ENCODE results near the gene APBA1.
"Not testable (repeated sequence)": the region's sequence is repeated elsewhere in the genome, so short reads cannot be mapped to it uniquely, and the experiment has no call there.

The APBA1 gene

DNA sequence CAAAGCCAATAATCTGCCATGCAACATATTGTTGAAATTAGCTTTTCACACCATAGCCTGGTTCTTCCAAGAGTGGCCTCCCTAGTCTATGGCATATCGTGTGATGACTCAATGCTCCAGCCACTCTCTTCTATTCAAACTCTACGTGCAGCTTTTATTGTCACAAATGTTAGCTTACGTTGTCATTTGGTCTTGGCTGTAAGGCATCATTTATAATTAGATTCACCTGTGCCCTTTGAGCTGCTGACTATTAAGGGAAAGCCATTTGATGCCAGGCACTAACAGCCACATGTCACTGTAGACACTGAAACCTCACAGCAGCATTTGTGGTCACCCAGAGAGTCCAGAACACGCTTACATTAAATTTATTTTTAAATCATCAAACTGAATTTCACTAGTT, 66.8 kb downstream of the APBA1 start:
- DNase-seq (ENCODE audit: low read depth in 2 of 2), result no peak

GRCh38 chr9:69604568-69605219, 67.5 kb downstream of the APBA1 start:
- no peak for DNase-seq (ENCODE audit: low read depth in 2 of 2)

DNA sequence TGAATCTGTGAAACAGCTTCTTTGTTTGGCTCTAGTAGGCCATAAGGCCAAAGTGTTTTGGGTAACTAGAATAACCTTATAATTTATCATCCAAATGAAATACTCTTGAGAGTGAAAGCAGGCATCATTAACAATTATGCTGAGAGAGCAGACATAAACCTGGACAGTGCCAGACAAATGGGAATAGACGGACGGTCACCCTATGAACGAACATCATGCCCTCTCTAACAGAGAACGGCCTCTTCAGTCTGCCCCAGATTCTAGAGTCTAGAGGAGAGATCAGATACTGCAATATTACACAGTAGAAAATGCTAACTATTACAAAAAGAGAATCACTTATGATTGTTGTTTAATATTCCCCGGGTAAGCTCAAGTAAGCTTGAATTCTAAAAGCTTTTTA, 68.5 kb downstream of the APBA1 start:
- DNase-seq (ENCODE audit: low read depth in 2 of 2), result no peak

DNA sequence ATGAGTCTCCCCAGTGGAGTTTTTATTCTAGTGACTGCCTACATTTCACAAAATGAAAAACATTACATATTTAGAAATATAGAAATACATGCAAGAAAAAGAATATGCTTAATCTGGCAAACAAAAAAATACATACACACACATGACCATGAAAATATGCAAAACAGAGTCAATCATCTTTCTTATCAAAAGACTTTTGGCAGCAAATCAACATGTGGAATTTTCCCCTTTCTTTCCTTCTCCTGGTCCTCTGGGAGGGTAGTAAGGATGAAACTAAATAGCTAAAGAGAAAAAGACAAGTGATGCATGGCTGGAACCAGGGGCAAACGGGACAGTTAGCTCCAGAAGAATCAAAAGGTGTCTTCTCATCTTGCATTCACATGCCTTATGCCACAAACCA, 69.4 kb downstream of the APBA1 start:
- no peak for DNase-seq (ENCODE audit: low read depth in 2 of 2)

DNA sequence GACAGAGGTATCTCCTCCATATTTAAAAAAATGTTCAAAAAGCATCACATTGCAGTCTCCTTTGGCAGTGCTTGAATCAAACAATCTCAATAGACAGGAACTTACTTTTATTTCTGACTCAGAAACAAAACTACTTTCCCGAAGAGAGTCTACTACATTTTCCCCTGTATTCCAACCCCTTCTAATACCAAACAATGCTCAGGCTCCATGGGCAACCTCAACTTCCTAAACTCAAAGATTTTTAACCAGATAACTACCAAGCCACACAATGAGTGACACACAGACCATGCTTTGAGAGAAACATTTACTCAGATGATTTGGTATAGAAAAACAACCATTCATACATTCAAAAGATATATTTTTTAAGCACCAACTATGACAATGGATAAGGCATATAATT, 70.5 kb downstream of the APBA1 start:
- no peak for DNase-seq (ENCODE audit: low read depth in 2 of 2)

DNA sequence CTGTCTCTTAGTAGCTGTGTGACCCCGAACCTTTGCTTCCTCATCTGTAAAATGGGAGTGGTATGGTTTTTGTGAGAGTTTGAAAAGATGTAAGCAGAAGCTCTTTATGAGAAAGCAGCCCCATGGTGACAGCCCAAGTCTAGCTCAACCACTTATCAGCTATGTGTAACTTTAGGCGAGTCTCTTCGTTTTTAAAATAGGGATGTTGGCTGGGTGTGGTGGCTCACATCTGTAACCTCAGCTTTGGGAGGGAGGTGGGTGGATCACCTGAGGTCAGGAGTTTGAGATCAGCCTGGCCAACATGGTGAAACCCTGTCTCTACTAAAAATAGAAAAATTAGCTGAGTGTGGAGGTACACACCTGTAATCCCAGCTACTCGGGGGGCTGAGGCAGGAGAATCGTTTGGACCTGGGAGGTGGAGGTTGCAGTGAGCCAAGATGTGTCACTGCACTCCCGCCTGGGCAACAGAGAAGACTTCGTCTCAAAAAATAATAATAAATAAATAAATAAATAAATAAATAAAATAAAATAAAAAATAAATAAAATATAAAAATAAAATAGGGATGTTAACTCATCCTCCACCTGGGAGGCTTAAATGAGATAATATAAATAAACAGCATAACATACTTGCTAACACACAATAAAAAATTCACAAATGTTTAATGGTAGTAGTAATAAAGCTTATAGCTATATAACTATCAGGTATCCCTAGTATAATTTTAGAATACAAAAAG, 71.7 kb downstream of the APBA1 start:
- DNase-seq (ENCODE audit: low read depth in 2 of 2), result no peak

- no peak for DNase-seq (ENCODE audit: low read depth in 2 of 2)
These were observed 72.8 kb downstream of the APBA1 start for GRCh38 chr9:69599232-69599971.

- DNase-seq (ENCODE audit: low read depth in 2 of 2), result not testable (repeated sequence)
These were observed 75.3 kb downstream of the APBA1 start for GRCh38 chr9:69596906-69597305.

DNA sequence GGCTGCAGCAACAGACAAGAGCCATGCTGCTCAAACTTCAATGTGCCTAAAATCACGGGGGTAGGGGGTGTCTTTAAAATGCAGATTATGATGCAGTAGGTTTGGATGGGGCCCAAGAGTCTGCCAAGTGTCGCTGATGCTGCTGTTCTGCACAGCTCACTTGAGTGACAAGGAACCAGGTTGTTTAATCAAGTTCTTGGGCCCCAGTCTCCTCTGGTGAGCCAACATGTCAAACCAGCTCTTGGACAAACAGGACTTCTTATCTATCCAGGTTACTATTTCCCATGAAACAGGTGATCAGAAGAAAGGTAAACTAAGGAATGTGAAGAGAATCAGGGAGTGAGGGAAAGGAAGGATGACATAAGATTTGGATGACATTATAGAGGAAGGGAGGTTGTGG, 78.0 kb downstream of the APBA1 start:
- no peak for DNase-seq (ENCODE audit: low read depth in 2 of 2)

- no peak for DNase-seq (ENCODE audit: low read depth in 2 of 2)
These were observed 78.4 kb downstream of the APBA1 start for GRCh38 chr9:69593756-69594155.

DNA sequence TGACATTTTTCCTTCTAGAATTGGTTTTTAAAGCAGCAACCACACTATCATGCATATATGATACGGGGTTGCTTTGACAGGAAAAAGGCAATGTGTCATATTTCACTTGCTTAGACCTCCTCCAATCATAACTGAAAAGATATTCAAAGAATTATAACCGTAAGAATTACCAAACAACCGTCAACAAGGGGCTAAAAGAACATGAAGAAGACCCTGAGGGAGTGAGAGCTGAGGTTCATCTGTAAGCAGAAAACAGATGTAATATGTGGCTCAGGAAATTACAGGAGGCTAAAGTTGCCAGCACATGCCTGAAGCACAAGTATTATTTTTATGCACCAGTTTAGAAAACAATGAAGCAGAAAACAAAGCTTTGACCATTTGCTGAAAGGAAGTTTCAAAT, 78.9 kb downstream of the APBA1 start:
- no peak for DNase-seq (ENCODE audit: low read depth in 2 of 2)

- DNase-seq (ENCODE audit: low read depth in 2 of 2), result no peak
These were observed 81.9 kb downstream of the APBA1 start for GRCh38 chr9:69590266-69590665.

DNA sequence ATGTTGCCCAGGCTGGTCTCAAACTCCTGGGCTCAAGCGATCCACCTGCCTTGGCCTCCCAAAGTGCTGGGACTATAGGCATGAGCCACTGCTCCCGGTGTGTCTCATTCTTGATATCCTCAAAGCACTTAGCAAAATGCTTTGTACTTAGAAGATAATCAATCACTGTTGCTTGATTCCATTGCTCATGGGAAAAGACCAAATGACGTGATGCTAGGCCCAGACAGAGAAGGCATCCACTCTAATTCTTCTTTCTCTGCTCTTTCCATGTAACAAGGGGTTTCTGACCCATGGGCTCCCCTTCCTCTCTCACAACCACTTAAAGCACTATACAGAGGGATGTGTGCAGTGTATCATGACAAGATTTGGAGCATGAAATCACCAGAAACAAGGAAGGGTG, 83.0 kb downstream of the APBA1 start:
- DNase-seq (ENCODE audit: low read depth in 2 of 2), result no peak

- DNase-seq (ENCODE audit: low read depth in 2 of 2), result no peak
These were observed 86.6 kb downstream of the APBA1 start for GRCh38 chr9:69585571-69585970.

DNA sequence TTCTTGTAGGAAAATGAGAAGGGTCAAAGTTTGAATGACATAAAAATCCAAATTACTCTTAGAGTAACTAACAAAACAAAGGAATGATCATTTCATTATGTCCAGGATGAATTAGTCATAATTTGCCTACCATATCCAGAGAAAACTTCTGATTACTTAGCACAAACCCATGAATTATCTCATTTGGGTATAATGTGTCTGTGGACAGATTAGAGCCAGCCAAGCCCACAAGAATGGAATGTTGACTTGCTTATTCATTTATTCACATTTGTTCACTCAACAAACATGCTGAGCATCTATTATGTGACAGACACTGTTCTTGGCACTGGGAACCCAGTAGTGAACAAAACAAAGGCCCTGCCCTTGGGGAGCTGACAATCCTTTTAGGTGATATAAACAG, 87.4 kb downstream of the APBA1 start:
- DNase-seq (ENCODE audit: low read depth in 2 of 2), result no peak

DNA sequence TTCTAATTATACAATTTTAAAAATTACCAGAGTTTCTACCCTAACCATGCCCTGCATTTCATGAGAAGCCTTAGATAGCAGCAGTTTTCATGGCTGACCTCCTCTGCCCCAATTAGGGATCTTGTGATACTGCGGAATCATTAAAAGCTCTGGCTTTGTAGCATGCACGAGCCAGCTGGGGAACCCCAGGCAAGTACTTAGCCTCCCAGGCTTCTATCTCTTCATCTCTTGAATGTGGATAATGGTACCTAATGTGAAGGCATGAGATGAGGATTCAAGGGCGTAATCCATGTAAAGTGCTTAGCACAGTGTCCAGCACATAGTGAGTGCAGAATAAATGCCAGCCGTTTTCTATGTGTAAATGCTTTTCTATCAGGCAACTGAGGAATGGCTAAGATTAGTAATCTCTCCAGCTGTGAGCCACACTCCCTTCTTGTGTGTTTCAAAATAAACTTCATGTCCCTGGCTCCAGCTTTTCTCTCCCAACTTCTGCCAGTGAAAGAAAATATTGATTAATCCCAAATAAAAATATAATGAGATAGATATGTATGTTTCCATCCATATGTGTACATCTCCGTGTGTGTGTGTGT, 88.4 kb downstream of the APBA1 start:
- no peak for DNase-seq (ENCODE audit: low read depth in 2 of 2)

DNA sequence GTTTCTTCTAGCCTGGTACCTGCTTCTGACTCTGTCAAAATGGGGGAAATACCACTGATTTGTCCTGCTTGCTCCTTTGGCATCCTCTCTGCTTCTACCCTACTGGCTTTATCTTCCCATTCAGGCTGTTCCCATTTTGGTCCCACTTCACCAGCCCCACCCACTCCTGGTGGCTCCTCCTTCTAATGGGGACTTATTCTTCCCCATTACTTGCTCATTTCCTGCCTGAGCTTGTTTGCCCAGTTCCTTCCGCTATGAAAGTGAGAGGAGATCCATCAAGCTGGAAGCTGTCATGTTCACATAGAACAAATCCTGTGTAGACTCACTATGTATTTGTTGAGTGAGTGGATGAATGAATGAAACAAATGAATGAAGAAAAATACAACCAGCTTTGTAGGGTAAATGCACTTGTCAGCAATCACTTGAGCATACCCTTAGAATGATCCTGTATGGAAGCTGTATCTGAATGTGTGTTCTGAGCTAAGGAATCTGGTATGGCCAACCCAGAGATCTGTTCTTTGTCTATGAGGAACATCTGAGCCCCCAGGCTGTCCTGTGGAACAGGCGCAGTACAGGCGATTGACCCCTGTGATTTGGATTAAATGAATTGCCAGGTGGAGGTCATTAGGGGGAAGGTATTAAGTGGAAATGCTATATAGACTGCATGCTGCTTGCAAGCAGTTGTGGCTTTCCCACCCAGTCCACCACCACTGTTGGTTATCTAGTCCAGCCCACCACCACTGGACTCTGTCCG, 89.5 kb downstream of the APBA1 start:
- DNase-seq (ENCODE audit: low read depth in 2 of 2), result no peak

- DNase-seq (ENCODE audit: low read depth in 2 of 2), result no peak
These were observed 90.2 kb downstream of the APBA1 start for GRCh38 chr9:69582018-69582417.

- no peak for DNase-seq (ENCODE audit: low read depth in 2 of 2)
These were observed 91.5 kb downstream of the APBA1 start for GRCh38 chr9:69580582-69581214.

- DNase-seq (ENCODE audit: low read depth in 2 of 2), result no peak
These were observed 92.2 kb downstream of the APBA1 start for GRCh38 chr9:69579760-69580581.

Measured in stimulated activated CD8-positive, alpha-beta memory T cell treated with anti-CD3 and anti-CD28 coated beads, Interleukin-2, amount 100 ng/mL, for 1 hour (primary cell).